K562 (cell line): ENCODE measurements around the gene ZNF48. TPM values are rescaled to one million over a fixed set of nuclear protein-coding genes. Genes with fewer than 3 reads are reported as not detected.

ENCODE experiments used
- ATAC-seq: fragments of 200-7000 bp; cut with Tn5 transposase; 3 replicates; pipeline ENCODE4 v1.9.1; 2020; ENCODE audit warnings: moderate library complexity
- BruUV-seq: library from RNA; stranded (reverse); fragments of 400-500 nt; replicated peaks from 2 replicates; lab custom pipeline; 2021; lab: Mats Ljungman, UMichigan
- CTCF ChIA-PET: fragments of 300-600 bp; formaldehyde crosslinking; extraction: SDS; loops from one replicate; lab custom pipeline; 2021; ENCODE audit warnings: low intra/inter-chr PET ratio; lab: Yijun Ruan, JAX
- POLR2A ChIA-PET: fragments of 300-600, 350-650 bp; sonication (Branson Sonifier 250); formaldehyde crosslinking; extraction: SDS; loops from one replicate; lab custom pipeline; 2021; ENCODE audit warnings: antibody characterized with exemption, inconsistent platforms; lab: Yijun Ruan, JAX
- DNase-seq, 4 experiments: peaks; one replicate each; pipeline versions ENCODE4 v3.0.0 to v3.0.0-alpha.2; 2011 to 2018; ENCODE audit warnings: low spot score in 3 of 4, mixed read lengths in 3 of 4; ENCODE audit errors: extremely low read depth in 1 of 4
- FAIRE-seq: peaks from 2 replicates; lab custom pipeline; 2011; peaks lifted over from hg19 to GRCh38; lab: Jason Lieb, UNC
- H2AFZ ChIP-seq: 2 replicates; pipeline ENCODE4 v1.6.0; 2011; ENCODE audit warnings: low read depth, low read length, control low read depth, inconsistent platforms
- H3K27ac ChIP-seq: fragments of 200-600 bp; 3 replicates; pipeline ENCODE4 v1.8.0; 2011; ENCODE audit warnings: low read depth, mild to moderate bottlenecking, control low read depth, inconsistent platforms, low read length, moderate library complexity, mixed read lengths; ENCODE audit errors: extremely low read depth
- H3K27me3 ChIP-seq, 2 experiments: fragments of 300-600 bp in 1 of 2; 2 replicates in 1 of 2; 3 replicates in 1 of 2; pipeline versions ENCODE4 v1.6.0 to v1.8.0; 2011; ENCODE audit warnings: inconsistent platforms in 2 of 2, low read length in 2 of 2, mild to moderate bottlenecking in 1 of 2, mixed read lengths in 1 of 2, moderate library complexity in 1 of 2; ENCODE audit not compliant: control insufficient read depth in 2 of 2, insufficient read depth in 2 of 2
- H3K36me3 ChIP-seq: fragments of 300-600 bp; 3 replicates; pipeline ENCODE4 v1.8.0; 2011; ENCODE audit warnings: mild to moderate bottlenecking, low read length, inconsistent platforms; ENCODE audit not compliant: control insufficient read depth, insufficient read depth
- H3K4me1 ChIP-seq, 2 experiments: fragments of 200-600 bp in 1 of 2; replicated peaks in 1 of 2; 2 replicates in 1 of 2; 3 replicates in 1 of 2; pipeline versions ENCODE4 v1.5.1 to v1.8.0; 2011; ENCODE audit warnings: inconsistent platforms in 2 of 2, low read length in 2 of 2, mild to moderate bottlenecking in 1 of 2, mixed read lengths in 1 of 2, moderate library complexity in 1 of 2; ENCODE audit not compliant: control insufficient read depth in 2 of 2, insufficient read depth in 2 of 2
- H3K4me2 ChIP-seq: 2 replicates; pipeline ENCODE4 v1.6.1; 2011; ENCODE audit warnings: low read length, control low read depth, inconsistent platforms, mixed read lengths; ENCODE audit not compliant: insufficient read depth
- H3K4me3 ChIP-seq: fragments of 200-600 bp; sonication (generic), shearing (Covaris generic); 2 replicates; pipeline ENCODE4 v1.5.1; 2016; ENCODE audit warnings: control low read depth, inconsistent platforms
- H3K79me2 ChIP-seq: fragments of 200-600 bp; 3 replicates; pipeline ENCODE4 v1.8.0; 2011; ENCODE audit warnings: low read length, inconsistent platforms; ENCODE audit not compliant: control insufficient read depth, insufficient read depth
- H3K9ac ChIP-seq, 2 experiments: 2 replicates each; pipeline versions ENCODE4 v1.6.0 to v1.6.1; 2011; ENCODE audit warnings: low read depth in 2 of 2, low read length in 2 of 2, control low read depth in 1 of 2, inconsistent platforms in 1 of 2, mild to moderate bottlenecking in 1 of 2, mixed read lengths in 1 of 2; ENCODE audit not compliant: insufficient read depth in 1 of 2
- H3K9me1 ChIP-seq: one replicate; pipeline ENCODE4 v1.6.0; 2011; ENCODE audit warnings: inconsistent platforms, mild to moderate bottlenecking, low read length, moderate library complexity; ENCODE audit not compliant: control insufficient read depth, insufficient read depth
- H3K9me3 ChIP-seq: replicated peaks from 2 replicates; pipeline ENCODE4 v1.5.1; 2011; ENCODE audit warnings: low read depth, low read length, inconsistent platforms; ENCODE audit not compliant: control insufficient read depth, insufficient read depth
- H4K20me1 ChIP-seq: replicated peaks from 2 replicates; pipeline ENCODE4 v1.6.1; 2011; ENCODE audit warnings: low read length, inconsistent platforms, mixed read lengths; ENCODE audit not compliant: control insufficient read depth, insufficient read depth
- AFF4 ChIP-seq: sonication (generic); formaldehyde crosslinking; IDR thresholded peaks from 2 replicates; pipeline ENCODE4 v1.8.0; 2023; ENCODE audit warnings: mild to moderate bottlenecking, missing genetic modification reagents
- CEBPB ChIP-seq: fragments of 450-650 bp; IDR thresholded peaks from 2 replicates; pipeline ENCODE4 v1.6.1; 2016; ENCODE audit warnings: missing genetic modification characterization, missing compliant biosample characterization
- E2F4 ChIP-seq: sonication (generic); formaldehyde crosslinking; IDR thresholded peaks from 2 replicates; pipeline ENCODE4 v1.8.0; 2022; ENCODE audit warnings: mild to moderate bottlenecking, low read depth, missing genetic modification reagents
- EGR1 ChIP-seq: fragments of 450-650 bp; conservative IDR thresholded peaks from 2 replicates; pipeline ENCODE4 v1.6.1; 2017; ENCODE audit warnings: mild to moderate bottlenecking
- ETV5 ChIP-seq: sonication (generic); formaldehyde crosslinking; IDR thresholded peaks from 2 replicates; pipeline ENCODE4 v1.4.0; 2020; ENCODE audit warnings: low read depth, mild to moderate bottlenecking, missing genetic modification reagents
- PHF8 ChIP-seq: fragments of 200-600 bp; sonication (generic); IDR thresholded peaks from 2 replicates; pipeline ENCODE4 v1.6.1; 2012; ENCODE audit warnings: mixed run types, mild to moderate bottlenecking, inconsistent platforms, low read length, moderate library complexity, borderline replicate concordance
- RB1 ChIP-seq: fragments of 450-650 bp; IDR thresholded peaks from 2 replicates; pipeline ENCODE4 v1.6.1; 2017; ENCODE audit warnings: low read depth, mild to moderate bottlenecking
- RFX5 ChIP-seq: IDR thresholded peaks from 2 replicates; pipeline ENCODE4 v1.6.1; 2011; ENCODE audit warnings: low read depth, mild to moderate bottlenecking, improper control_type of control experiment, low read length
- TFAM ChIP-seq: fragments of 250-450 bp; sonication (Bioruptor Pico); conservative IDR thresholded peaks from 2 replicates; pipeline ENCODE4 v1.5.0; 2021; ENCODE audit warnings: mild to moderate bottlenecking, moderate library complexity
- THRB ChIP-seq: fragments of 450-650 bp; formaldehyde crosslinking; conservative IDR thresholded peaks from 2 replicates; pipeline ENCODE4 v1.4.0; 2022; ENCODE audit warnings: mild to moderate bottlenecking, missing genetic modification characterization
- ZBTB2 ChIP-seq: fragments of 450-650 bp; IDR thresholded peaks from 2 replicates; pipeline ENCODE4 v1.6.1; 2016; ENCODE audit warnings: antibody characterized with exemption
- ZNF165 ChIP-seq: fragments of 250-450 bp; sonication (Bioruptor Pico); IDR thresholded peaks from 2 replicates; pipeline ENCODE4 v1.4.0; 2020; ENCODE audit warnings: borderline replicate concordance
- WGBS: fragments of 100-300 bp; shearing (Covaris generic); methylation state at CpG from one replicate; pipeline ENCODE4 v1.1.6; 2016; ENCODE audit warnings: low coverage, mixed read lengths; ENCODE audit not compliant: insufficient coverage; ENCODE audit errors: missing lambda C conversion rate; 5-methylcytosine and 5-hydroxymethylcytosine counted together
- in situ Hi-C: fragments of 300-500 bp; cut with MboI; formaldehyde crosslinking; loops from 4 replicates; pipeline ENCODE4 v1.15.0; 2018; ENCODE audit warnings: inconsistent platforms, mixed read lengths
- intact Hi-C: fragments of 100-400 bp; cut with micrococcal nuclease; formaldehyde crosslinking; loops from 2 replicates; pipeline ENCODE4 v1.14.2; 2022
- polyA plus RNA-seq, 8 experiments: library from polyadenylated mRNA; depleted of rRNA in 4 of 8; stranded (reverse) in 5 of 8; unstranded in 3 of 8; fragments of >200 nt; fragmentation: Nextera tagmentation in 2 of 8; fragmentation: Illumina TruSeq in 1 of 8; extraction: Ambion mirVana in 2 of 8; extraction: Trizol in 1 of 8; gene quantifications; 2 replicates each; pipeline versions ENCODE4 v1.2.1 to v1.2.3, GENCODE V29; 2011 to 2014; ENCODE audit warnings: inconsistent platforms in 1 of 8, missing spikeins in 1 of 8
- total RNA-seq, 7 experiments: library from RNA; depleted of rRNA in 6 of 7; stranded (reverse); fragments of >200 nt in 6 of 7; fragmentation: Illumina TruSeq in 2 of 7; extraction: Trizol in 2 of 7; gene quantifications; 2 replicates each; pipeline versions ENCODE4 v1.2.1 to v1.2.3, GENCODE V29; 2011 to 2021; ENCODE audit warnings: low replicate concordance in 1 of 7

The ZNF48 gene
- total and polyA plus RNA-seq, 9 of the 15 experiments (the other 6 are each of a cell fraction or from before 2014, with no cell fraction given): 0.38 to 11.6 (median 4.7) TPM

- CTCF ChIA-PET: no interaction called here
- Histone ChIP-seq H3K27me3 (no peaks in the 10 kb centered on the region), H3K36me3 (peaks cover 18% of the 10 kb centered on the region; the same call in 2 of the 3 replicates), H3K9me3 (no peaks in the 10 kb centered on the region), H3K4me1 (peaks cover 25 to 44% of the 10 kb centered on the region in 2 experiments; a peak in 4 of 5 replicates), H2AFZ (peak within 1 kb of the TSS; percentile 82), H3K79me2 (peaks cover 42% of the 10 kb centered on the region), H3K9ac (peak within 1 kb of the TSS; percentile 74 to 98), H3K27ac (peak within 1 kb of the TSS; percentile 74), H3K4me2 (peak within 1 kb of the TSS; percentile 90), H3K4me3 (peak within 1 kb of the TSS; percentile 74), H3K9me1 (peaks cover 6% of the 10 kb centered on the region), H4K20me1 (peaks cover 23% of the 10 kb centered on the region)
- FAIRE-seq: peak; percentile 100
- in situ Hi-C loops (loop anchor here (25.0 kb wide), 1 partner anchor 908 kb away; the partner anchor contains the start of genes BOLA2, SLX1B and SULT1A4), intact Hi-C loops (loop anchor here (2.0 to 10.0 kb wide), 3 partner anchors 16 to 306 kb away; partner anchors contain the start of genes ALDOA, CD2BP2 and ZNF771)
- peak; percentile 93 for ATAC-seq
- DNase-seq: peak; percentile 92 to 99 (median 96)
- POLR2A ChIA-PET: interaction anchor here (0.9 to 6.3 kb wide), 12 partner anchors 8 to 288 kb away, joined by 3 to 77 read pairs (median 4); partner anchors contain the start of genes CD2BP2, DCTPP1, FBRS and PRR14
- 1% methylated on average over 24 of the region's 40 CpGs for WGBS
- no TSS peak for BruUV-seq
- 0 out of 2 replicates have a peak, but pooled peaks have one; percentile 19 for TF ChIP-seq THRB (CRISPR knock-in tag)
- no peak for TF ChIP-seq E2F4 (CRISPR knock-in tag)
- TF ChIP-seq RFX5: peak; percentile 39; the same call in 1 of the 2 replicates
- TF ChIP-seq AFF4 (CRISPR knock-in tag): no peak
- TF ChIP-seq ZBTB2: peak; percentile 27; the same call in 1 of the 2 replicates
- TF ChIP-seq ZNF165 (CRISPR knock-in tag): no peak
- TF ChIP-seq CEBPB (tag): no peak
- no peak for TF ChIP-seq TFAM (CRISPR knock-in tag)
- TF ChIP-seq PHF8: no peak
- peak; percentile 82 for TF ChIP-seq ETV5 (CRISPR knock-in tag)
- TF ChIP-seq RB1: no peak
- peak; percentile 77 for TF ChIP-seq EGR1
Observed at GRCh38 chr16:30370456-30371247, 24.6 kb upstream of the ZNF48 start, which contains the start of gene TBC1D10B. Gene TBC1D10B (minus strand): TSS chr16:30370494. CDS start chr16:30370183, 311 bp downstream.
